GM18517 (cell line): ENCODE measurements around the gene ZNF14.
"Not testable (repeated sequence)": the region's sequence is repeated elsewhere in the genome, so short reads cannot be mapped to it uniquely, and the experiment has no call there.

Source experiments
- ATAC-seq: cut with Tn5 transposase; IDR thresholded peaks from one replicate; pipeline ENCODE4 v1.9.1; 2021; ENCODE audit warnings: mild to moderate bottlenecking, moderate library complexity; ENCODE audit not compliant: unreplicated experiment

The ZNF14 gene

DNA sequence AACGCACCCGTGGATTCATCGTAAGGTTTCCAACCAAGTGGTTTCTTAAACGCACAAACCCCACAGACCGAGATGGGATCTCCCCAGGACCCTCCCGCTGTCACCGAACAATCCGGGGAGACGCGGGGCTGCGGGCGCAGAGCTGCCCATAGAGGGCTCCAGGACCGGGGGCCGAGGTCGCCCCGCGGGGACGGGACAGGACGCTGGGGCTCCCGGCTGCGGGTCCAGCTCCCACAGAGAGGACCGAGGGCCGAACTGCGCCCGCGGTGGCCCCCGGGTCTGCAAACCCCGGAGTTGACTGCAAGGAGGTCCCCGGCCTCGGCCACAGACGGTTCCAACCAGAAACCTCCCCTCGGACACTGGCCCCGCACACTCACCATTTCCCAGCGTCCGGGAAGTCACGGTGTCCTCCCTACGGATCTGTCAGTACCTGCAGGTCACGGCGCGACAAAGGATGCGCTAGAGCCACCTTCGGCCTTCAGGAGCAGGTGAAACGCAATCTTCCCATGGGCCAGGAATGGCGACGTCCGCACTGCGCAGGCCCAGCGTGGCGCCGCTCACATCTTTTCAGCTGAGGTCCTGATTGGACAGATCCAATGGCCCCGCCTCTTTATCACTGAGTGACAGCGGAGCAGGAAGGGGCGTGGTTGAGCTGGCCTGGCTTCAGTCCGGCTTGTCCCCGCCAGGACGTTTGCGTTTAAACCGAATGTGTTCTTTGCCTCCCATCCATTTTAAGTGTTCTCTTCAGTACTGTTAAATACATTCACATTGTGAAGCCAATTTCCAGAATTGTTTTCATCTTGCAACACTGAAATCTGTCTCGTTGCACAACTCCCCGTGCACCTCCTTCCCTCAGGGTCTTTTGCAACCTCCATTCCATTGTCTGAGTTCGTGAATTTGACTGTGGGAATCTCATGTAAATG, at the start of gene ZNF14:
Gene ZNF14 (minus strand): TSS at position 534 of the 923 bp plus-strand sequence. CDS start 154 bp downstream, at position 380.
- ATAC-seq = peak; percentile 96

DNA sequence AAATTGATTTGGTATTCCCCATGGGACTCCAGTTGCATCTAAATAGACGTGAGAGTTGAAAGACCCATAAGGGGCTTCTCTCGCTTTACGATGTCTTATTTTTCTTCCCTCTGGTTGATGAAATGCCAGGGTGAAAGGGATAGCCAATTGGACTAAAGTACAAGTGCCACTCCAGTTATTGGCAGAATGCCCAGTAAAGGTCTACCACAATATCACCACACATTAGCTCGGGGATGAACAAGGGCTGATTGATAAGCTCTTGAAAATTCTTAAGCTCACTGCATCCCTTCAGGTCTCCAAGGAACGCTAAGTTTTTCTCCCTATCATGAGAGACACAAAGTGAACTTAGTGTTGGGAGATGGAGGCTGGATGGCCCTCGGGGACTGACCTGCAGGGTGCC, 48.9 kb upstream of the ZNF14 start:
- not testable (repeated sequence) for ATAC-seq

DNA sequence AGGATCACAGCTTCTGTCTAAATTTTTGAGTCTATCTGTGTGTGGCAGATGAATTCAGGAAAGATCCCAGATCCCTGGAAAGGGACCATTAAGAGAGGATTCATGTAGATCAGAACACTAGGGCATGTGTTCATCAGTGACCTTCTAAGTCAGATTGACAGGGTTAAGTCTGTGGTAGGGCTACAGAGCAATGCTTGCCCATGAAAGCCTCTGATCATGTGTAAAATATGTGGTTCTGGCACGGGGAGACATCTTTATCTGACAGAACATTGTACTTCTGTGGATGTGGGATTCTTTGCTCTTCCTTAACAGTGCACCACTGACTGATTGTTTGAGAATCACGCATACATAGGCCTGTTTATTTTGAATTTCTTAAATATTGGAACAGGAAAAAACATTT, 45.8 kb upstream of the ZNF14 start:
- ATAC-seq = no peak

DNA sequence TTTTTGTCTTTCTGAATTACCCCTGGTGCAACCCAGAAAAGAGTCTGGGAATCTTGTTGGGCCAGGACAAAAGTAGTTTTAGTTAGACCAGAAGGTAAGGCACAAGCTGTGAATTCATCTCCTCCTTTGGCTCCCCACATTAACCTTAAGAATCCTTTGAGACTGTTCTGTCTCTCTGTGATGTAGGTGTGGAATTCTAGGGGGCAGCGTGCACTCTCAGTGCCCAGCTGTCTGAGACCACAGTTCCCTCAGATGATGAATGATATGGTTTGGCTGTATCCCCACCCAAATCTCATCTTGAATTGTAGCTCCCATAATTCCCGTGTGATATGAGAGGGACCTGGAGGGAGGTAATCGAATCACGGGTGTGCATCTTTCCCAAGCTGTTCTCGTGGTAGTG, 44.8 kb upstream of the ZNF14 start:
- ATAC-seq = no peak

DNA sequence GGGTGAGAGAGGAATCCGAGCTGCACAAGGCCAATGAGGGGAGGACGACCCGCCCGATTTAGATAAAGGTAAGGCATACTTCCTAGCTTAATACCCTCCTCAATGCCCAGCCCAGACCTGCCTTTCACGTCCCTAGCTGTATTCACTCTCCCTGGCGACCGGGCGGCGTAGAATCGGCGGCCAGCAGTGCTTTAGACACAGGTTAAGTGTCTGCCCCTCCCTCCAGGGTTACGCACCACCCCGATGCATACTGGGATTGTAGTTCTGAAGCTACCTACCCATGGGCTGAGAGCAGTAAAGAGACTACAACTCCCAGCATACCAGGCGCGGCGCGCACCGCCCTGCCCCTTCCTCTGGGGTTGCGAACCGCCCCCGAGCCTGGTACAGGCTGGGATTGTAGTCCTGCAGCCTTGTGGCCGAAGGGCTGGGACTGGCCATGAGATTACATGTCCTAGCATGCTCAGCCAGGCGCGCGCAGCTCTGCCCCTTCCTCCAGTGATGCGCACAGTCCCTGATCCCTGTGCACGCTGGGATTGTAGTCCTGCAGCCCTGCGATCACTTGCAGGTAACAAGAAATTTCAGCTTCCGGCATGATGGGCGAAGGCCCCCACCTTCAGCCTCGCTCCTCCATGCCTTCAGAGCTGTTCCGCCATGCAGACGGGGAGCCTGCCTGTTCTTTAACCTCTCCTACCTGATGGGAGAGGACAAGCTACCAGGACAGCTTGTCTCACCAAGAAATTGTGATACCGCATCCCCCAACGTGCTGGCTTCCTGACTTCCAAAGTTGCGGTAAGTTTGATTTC, 43.5 kb upstream of the ZNF14 start:
- ATAC-seq = peak; percentile 97

DNA sequence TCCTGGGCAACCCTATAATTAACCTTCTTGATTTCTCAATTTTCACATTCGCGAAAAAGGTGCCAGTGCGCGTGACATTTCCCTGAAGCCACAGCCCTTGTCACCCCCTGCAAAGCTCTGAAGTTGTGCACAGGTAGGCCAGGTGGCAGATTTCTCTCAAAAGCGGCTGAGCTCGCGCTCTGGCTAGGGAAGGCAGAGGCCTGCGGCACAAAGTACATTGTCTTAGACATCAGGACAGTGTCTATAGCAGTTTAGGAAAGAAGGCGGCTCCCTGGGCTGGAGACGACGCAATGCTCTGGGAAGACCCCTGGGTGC, 42.9 kb upstream of the ZNF14 start:
- no peak for ATAC-seq

DNA sequence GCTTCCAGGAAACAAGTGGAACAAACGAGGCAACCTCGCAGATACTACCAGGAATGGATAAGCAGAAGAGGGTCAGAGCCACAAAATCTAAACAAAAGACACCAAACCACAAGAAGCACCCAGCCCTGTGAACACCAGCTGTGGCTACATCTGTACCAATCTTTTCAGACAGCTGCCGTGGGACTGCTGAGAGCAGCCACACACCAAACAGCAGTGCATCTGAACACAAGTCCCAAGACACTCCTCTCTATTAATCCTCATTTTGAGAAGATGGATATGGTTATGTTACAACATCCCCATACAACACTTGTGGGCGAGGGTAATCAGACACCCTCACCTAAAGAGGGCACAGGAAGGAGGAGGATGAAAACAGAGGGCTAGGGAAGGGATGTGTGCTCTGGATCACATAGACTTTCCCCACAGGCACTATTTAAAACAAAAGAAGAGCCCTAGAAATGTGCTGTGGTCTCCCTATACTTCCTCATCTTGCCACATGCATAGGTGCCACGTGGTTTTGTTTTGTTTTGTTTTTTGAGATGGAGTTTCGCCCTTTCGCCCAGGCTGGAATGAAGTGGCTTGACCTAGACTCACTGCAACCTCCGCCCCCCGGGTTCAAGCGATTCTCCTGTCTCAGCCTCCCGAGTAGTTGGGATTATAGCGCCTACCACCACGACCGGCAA, 41.6 kb upstream of the ZNF14 start:
- no peak for ATAC-seq

DNA sequence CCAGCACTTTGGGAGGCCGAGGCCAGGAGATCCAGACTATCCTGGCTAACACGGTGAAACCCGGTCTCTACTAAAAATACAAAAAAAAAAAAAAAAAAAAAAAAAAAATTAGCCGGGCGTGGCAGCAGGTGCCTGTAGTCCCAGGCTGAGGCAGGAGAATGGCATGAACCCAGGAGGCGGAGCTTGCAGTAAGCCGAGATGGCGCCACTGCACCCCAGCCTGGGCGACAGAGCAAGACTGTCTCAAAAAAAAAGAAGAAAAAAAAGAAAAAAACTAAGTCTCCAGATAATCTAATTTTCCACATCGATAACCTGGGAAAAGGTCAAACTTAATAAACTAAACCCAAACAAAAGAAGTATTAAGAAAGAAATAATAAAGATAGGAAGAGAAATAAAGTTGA, 39.1 kb upstream of the ZNF14 start:
- ATAC-seq = not testable (repeated sequence)

DNA sequence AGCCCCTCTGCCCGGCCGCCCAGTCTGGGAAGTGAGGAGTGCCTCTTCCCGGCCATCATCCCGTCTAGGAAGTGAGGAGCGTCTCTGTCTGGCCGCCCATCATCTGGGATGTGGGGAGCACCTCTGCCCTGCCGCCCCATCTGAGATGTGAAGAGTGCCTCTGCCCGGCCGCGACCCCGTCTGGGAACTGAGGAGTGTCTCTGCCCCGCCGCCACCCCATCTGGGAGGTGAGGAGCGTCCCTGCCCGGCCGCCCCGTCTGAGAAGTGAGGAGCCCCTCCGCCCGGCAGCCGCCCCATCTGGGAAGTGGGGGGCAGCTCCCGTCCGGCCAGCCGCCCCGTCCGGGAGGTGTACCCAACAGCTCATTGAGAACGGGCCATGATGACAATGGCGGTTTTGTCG, 37.1 kb upstream of the ZNF14 start:
- not testable (repeated sequence) for ATAC-seq

DNA sequence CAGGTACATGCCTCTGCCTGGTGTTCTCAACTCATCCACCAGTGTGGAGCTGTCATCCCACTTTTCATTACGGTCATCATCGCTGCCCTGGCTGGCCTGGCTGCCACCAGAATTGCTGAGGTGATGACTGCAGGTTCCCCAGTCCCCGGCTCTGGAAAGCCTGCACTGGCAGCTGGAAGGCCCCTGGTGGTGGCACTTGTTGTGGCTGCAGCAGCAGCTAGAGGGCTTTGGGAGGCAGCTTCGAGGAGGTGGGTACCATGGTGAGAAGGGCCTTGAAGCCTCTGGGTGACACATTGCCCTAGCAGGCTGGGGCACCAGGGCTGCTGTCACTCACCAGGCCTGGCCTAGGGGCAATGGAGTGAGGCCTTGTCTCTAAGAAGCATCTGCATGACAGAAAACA, 25.3 kb upstream of the ZNF14 start:
- no peak for ATAC-seq

DNA sequence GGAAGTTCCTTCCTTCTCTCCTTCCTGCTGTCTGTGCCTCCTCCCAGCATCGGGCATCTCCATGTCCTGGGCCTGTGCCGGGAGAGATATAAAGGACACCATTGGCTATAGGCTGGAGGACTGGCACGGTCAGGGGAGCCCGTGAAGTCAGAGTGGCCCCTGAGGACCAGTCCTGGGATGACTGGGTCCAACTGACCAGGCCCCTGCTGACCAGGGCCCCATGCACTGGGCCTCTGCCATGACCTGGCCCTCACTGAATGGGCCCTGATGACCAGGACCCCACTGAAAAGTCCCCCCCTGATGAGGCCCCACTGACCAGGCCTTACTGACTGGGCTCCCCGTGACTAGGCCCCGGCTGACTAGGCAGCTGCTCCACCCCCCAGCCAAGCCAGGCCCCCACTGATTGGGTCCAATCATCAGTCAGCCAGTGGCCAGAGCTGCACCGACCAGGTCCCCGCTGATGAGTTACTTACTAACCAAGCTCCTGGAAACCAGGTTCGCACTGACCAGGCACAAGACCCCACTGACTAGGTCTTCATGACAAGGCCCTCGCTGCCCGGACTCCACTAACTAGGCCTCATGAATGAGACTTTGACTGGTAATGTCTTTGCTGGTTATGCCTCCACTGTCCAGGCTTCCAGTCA, 20.0 kb upstream of the ZNF14 start:
- no peak for ATAC-seq

DNA sequence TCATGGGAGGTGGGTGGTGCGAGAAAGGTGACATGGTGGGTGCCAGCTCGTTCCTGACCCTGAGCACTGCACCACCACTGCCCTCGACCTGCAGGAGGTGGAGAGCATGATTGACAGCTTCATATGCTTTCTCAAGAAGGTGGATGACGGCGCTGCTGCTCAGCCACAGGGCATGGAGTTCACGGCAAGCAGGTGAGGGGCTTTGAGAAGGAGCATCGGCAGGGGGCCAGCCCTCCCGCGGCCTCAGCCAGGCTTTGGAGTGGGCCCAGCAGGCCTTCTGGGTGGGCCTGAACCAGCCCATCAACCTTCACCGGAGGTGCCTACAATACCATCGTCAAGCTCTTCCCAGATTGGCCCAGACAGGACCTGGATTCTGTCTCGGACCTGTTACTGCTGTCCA, 18.9 kb upstream of the ZNF14 start:
- no peak for ATAC-seq

DNA sequence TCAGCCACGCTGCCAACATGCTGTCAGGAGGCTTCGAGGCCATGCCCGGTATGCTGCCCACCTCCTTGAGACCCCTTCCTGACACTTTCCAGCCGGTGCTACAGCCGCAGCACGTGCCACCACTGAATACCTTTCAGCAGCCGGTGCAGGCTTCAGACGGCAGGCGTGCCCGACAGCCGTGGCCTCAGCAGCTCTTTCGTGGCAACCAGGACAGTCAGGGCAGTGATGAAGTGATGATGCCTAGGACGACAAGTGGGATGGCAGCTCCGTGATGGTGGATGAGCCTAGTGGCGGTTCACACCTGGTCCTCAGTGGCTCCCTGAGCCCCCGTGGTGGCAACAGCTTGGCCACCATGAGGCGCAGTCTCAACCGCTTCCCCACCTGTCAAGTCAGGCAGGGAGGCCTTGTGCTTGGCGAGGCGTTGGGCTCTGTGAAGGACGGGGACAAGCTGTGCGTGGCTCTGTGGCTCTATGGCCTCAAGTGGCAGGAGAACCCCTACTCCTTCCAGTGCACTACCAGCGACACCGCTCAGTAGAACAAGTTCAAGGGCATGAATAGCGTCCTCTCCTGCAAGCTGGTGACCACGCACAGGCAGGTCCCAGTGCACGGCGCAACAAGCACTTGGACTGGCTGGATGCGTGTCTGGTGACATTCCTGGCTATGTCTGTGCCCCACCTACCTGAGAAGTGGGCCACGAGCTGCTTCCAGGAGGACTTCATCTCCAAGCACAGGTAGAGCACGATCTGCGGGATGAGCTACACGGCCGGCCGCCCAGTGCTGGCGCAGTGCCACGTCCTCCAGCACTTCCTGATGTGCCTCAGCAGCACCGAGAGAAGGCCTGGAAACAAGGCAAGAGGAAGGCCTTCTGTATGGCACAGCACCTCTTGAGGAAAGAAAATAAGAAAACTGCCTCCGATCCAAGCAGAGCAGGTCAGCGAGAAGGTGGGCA, 18.2 kb upstream of the ZNF14 start:
- no peak for ATAC-seq

DNA sequence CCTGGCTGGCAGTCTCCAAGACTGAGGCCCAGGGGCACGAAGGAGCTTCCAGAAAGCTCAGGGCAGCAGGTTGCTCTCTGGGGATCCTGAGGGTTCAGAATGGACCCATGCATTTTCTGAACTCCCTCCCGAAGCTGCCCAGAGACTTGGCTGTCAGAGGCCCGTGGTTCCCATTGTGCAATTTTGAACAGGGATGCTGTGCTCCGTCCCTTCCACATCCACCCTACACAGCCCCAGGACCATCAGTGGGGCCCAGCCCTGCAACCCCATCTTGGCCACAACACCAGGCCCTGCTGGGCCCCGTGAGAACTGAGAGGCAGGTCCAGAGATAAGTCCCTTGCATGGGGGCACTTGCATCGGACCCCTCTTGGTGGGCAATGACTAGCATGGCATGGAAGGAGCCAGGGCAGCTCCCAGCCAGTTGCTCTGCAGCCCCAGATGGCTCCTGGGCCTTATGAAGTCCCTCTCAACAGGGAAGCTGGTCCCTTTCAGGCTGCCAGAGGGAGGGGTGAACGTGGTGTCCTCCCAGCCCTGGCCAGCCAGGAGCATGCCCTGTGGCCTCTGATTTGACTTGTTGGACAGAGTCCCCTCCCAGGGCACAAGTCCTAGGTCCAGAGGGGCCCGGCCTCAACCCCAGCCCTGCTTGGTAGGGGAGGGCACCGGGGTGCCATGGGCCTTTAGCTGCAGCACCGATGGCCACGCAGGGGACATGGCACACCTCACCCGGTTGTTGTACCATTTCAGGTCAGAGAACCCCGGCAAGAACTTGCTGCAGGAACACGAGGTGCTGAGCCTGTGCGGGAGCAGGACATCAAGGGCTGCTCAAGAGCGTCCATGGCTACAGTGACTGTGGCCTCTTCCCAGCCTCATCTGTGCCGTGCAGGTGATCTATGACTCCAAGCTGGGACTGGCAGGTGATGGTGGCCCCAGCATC, 17.3 kb upstream of the ZNF14 start:
- no peak for ATAC-seq

DNA sequence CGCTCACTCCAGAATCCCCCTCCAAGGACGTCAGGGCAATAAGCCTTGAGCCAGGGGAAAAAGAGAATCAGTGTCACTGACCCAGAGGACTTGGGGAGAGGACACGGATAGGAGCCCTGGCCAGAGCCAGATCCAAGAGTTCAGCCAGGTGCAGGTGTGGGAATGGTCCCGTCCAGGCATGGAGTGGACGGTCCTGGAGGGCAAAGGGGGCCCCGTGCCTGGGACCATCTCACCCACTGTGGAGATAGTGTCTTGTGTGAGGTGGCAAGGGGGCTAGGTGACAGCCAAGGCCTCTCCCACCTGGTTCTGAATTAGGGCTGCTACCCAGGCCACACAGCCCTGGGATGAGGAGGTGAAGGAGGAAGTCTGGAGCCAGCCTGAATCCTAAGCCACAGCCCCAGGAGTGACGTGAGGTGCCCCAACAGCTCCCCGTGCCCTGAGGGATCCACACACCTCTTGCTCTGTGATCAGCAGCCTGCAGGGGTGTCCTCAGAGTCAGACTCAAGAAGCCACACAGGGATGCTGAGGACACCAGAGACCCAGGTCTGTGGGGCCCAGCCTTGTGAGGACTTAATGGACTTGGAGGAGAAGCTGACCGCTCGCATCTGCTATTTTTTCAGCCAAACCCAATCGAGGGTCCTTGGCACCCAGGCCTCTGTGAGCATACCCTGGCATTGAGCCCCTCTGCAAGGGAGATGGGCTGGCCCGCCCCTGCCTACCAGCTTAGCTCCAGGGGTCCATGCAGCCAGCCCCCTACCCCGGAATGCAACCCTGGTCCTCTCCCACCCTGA, 16.4 kb upstream of the ZNF14 start:
- ATAC-seq = no peak

DNA sequence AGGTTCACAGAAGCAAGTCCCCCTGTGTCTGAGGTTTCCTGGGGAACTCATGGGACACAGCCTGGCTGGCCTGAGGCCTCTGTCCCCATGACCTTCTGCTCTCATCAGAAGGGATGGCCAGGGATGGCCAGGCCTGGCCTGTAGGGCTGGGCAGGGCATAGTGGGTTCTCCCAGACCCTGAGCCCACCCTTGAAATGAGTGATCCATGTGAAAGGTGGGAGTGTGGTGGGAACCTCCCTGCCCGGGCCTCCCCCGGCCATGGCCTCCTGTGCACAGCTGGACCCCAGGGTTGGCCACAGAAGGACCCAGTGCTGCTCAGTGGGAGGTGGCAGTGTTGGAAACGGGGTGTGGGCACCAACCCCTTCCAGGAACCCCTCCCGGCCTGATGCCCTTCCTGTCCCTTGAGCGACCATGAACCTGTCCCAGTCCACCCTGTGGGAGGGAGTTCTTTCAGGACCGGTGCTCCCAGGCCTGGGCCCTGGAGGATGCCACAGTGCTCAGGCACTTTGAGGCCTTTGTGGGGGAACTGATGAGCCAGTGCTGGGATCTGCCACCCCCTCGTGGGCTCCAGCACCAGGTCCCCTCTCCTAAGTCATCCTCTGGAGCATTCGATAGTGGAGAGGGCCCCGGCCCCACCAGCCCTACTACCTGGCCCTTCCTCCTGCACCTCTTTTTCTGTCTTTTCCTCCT, 15.5 kb upstream of the ZNF14 start:
- ATAC-seq = no peak
